PC-9 (cell line): ENCODE measurements around the gene CCDC71L. TPM values are rescaled to one million over a fixed set of nuclear protein-coding genes. Genes with fewer than 3 reads are reported as not detected.
"Not testable (repeated sequence)": the region's sequence is repeated elsewhere in the genome, so short reads cannot be mapped to it uniquely, and the experiment has no call there.

Experiments used
- Bru-seq: library from RNA; stranded (reverse); fragments of 400-500 nt; gene quantifications from one replicate; lab custom pipeline; 2021; lab: Mats Ljungman, UMichigan
- BruChase-seq, 2 experiments: library from RNA; stranded (reverse); fragments of 400-500 nt; gene quantifications; one replicate each; lab custom pipeline; 2021; lab: Mats Ljungman, UMichigan
- BruUV-seq: library from RNA; stranded (reverse); fragments of 400-500 nt; replicated peaks from 2 replicates; lab custom pipeline; 2021; lab: Mats Ljungman, UMichigan
- CTCF ChIA-PET: fragments of 300-600 bp; sonication (Branson Sonifier 250); formaldehyde crosslinking; loops from one replicate; lab custom pipeline; 2022; ENCODE audit warnings: antibody characterized with exemption; lab: Charles Lee
- POLR2A ChIA-PET: fragments of 300-600 bp; sonication (Branson Sonifier 250); formaldehyde crosslinking; loops from one replicate; lab custom pipeline; 2022; ENCODE audit warnings: antibody characterized with exemption; ENCODE audit not compliant: unreplicated experiment; lab: Charles Lee
- DNase-seq, 2 experiments: peaks; one replicate each; pipeline versions ENCODE4 v3.0.0 to v3.0.0-alpha.2; 2015 to 2022; ENCODE audit warnings: mixed read lengths in 1 of 2
- H2AFZ ChIP-seq: fragments of 200-600 bp; sonication (generic); 2 replicates; pipeline ENCODE4 v1.8.1; 2017; ENCODE audit warnings: antibody characterized with exemption
- H3F3A ChIP-seq: fragments of 200-600 bp; sonication (generic); 2 replicates; pipeline ENCODE4 v1.8.1; 2017; ENCODE audit warnings: antibody characterized with exemption, mild to moderate bottlenecking, low read depth; ENCODE audit not compliant: insufficient read depth
- H3K27ac ChIP-seq: fragments of 200-600 bp; sonication (generic); 2 replicates; pipeline ENCODE4 v1.6.1; 2016; ENCODE audit warnings: mixed run types
- H3K27me3 ChIP-seq: fragments of 200-600 bp; sonication (generic); 2 replicates; pipeline ENCODE4 v1.6.1; 2016; ENCODE audit warnings: low read depth, mixed run types; ENCODE audit not compliant: insufficient read depth
- H3K36me3 ChIP-seq: fragments of 200-600 bp; sonication (generic); 2 replicates; pipeline ENCODE4 v1.6.1; 2016; ENCODE audit warnings: low read depth, mixed run types
- H3K4me1 ChIP-seq: fragments of 200-600 bp; sonication (generic); replicated peaks from 2 replicates; pipeline ENCODE4 v1.6.1; 2016; ENCODE audit warnings: mixed run types; ENCODE audit not compliant: insufficient read depth
- H3K4me2 ChIP-seq: fragments of 200-600 bp; sonication (generic); 2 replicates; pipeline ENCODE4 v1.6.1; 2017; ENCODE audit warnings: mixed run types
- H3K4me3 ChIP-seq: fragments of 200-600 bp; sonication (generic); 2 replicates; pipeline ENCODE4 v1.6.1; 2016; ENCODE audit warnings: mixed run types
- H3K79me2 ChIP-seq: fragments of 200-600 bp; sonication (generic); 2 replicates; pipeline ENCODE4 v1.6.1; 2017; ENCODE audit warnings: low read depth, mixed run types
- H3K9me2 ChIP-seq: fragments of 200-600 bp; sonication (generic); 2 replicates; pipeline ENCODE4 v1.8.1; 2017; ENCODE audit warnings: mild to moderate bottlenecking; ENCODE audit not compliant: insufficient read depth
- H3K9me3 ChIP-seq: fragments of 200-600 bp; sonication (generic); 2 replicates; pipeline ENCODE4 v1.8.1; 2016; ENCODE audit warnings: low read depth; ENCODE audit not compliant: insufficient read depth
- H4K20me1 ChIP-seq: fragments of 200-600 bp; sonication (generic); 2 replicates; pipeline ENCODE4 v1.8.1; 2017; ENCODE audit not compliant: insufficient read depth
- CTCF ChIP-seq: fragments of 200-600 bp; sonication (generic); conservative IDR thresholded peaks from 2 replicates; pipeline ENCODE4 v1.6.1; 2017; ENCODE audit warnings: mixed run types, antibody characterized with exemption, mild to moderate bottlenecking, moderate library complexity
- EZH2 ChIP-seq: fragments of 200-600 bp; sonication (generic); IDR thresholded peaks from 2 replicates; pipeline ENCODE4 v1.8.0; 2017; ENCODE audit warnings: antibody characterized with exemption, low read depth
- intact Hi-C: fragments of 100-400 bp; cut with micrococcal nuclease; formaldehyde crosslinking; loops from one replicate; pipeline ENCODE4 v1.10.0; 2022; ENCODE audit not compliant: unreplicated experiment
- long read RNA-seq: library from polyadenylated mRNA; stranded (forward); transcript quantifications from one replicate; pipeline ENCODE4 v2.0.0, GENCODE V29; 2022
- total RNA-seq: library from RNA; stranded (reverse); gene quantifications from 2 replicates; pipeline ENCODE4 v1.2.3, GENCODE V29; 2021

Gene CCDC71L
- total RNA-seq, result 18.4 and 27.5 TPM in 2 replicates
- percentile 91 among the genes with signal in this experiment for Bru-seq, nascent RNA
- percentile 98 among the genes with signal in this experiment for BruChase-seq, experiment 1, labeled RNA remaining after a 2-hour chase
- BruChase-seq, experiment 2, labeled RNA remaining after a 6-hour chase, result percentile 68 among the genes with signal in this experiment
- long read RNA-seq, full-length matches to known transcripts, result 20 of 20 reads
- long read RNA-seq, partial matches to known transcripts, result 0 of 20 reads
- long read RNA-seq, other reads (novel, unspliced or antisense), result 0 of 20 reads

GRCh38 chr7:106660862-106661720 lies at the start of gene CCDC71L:
CCDC71L (minus strand) TSS chr7:106661158; CDS start chr7:106660896, 262 bp downstream.
- H2AFZ ChIP-seq, result peak within 1 kb of the TSS; percentile 86
- peaks cover 19% of the 10 kb centered on the region for H3K4me1 ChIP-seq
- peak within 1 kb of the TSS; percentile 81 for H3K4me3 ChIP-seq
- no peaks in the 10 kb centered on the region for H4K20me1 ChIP-seq
- ChIA-PET CTCF (interaction anchor here (0.6 to 3.5 kb wide), 7 partner anchors 9 to 125 kb away, joined by 3 to 23 read pairs (median 7); no protein-coding TSS in a partner anchor), POLR2A (interaction anchor here (0.5 kb wide), 1 partner anchor 118 kb away, joined by 7 read pairs; no protein-coding TSS in a partner anchor)
- H3K79me2 ChIP-seq, result peaks cover 29% of the 10 kb centered on the region
- BruUV-seq, result TSS peak; percentile 74
- no peaks in the 10 kb centered on the region for H3K9me2 ChIP-seq
- peak; percentile 67 to 95 for DNase-seq
- H3K36me3 ChIP-seq, result no peaks in the 10 kb centered on the region
- H3F3A ChIP-seq, result peaks cover 17% of the 10 kb centered on the region
- H3K27ac ChIP-seq, result peak within 1 kb of the TSS; percentile 71
- no peak for TF ChIP-seq EZH2
- TF ChIP-seq CTCF, result no peak
- no peaks in the 10 kb centered on the region for H3K27me3 ChIP-seq
- peak within 1 kb of the TSS; percentile 86 for H3K4me2 ChIP-seq
- intact Hi-C loops, result loop anchor here (1.0 to 10.0 kb wide), 9 partner anchors 57 to 506 kb away; partner anchors contain the start of gene HBP1
- H3K9me3 ChIP-seq, result no peaks in the 10 kb centered on the region

GRCh38 chr7:106709604-106710003 lies 48.6 kb upstream of the CCDC71L start:
- H3K4me1 ChIP-seq, H3K4me2 ChIP-seq, intact Hi-C loops, H2AFZ ChIP-seq, H3K79me2 ChIP-seq, H3K27ac ChIP-seq, H3K4me3 ChIP-seq, H3K27me3 ChIP-seq, DNase-seq, H3K9me3 ChIP-seq, CTCF ChIA-PET, BruUV-seq, POLR2A ChIA-PET, H4K20me1 ChIP-seq, H3F3A ChIP-seq, H3K9me2 ChIP-seq, H3K36me3 ChIP-seq: not testable (repeated sequence)

- no peak for TF ChIP-seq EZH2
- no peak for TF ChIP-seq CTCF
- no peak for DNase-seq
- H3K9me2 ChIP-seq, result no peaks in the 10 kb centered on the region
- no peaks in the 10 kb centered on the region for H3F3A ChIP-seq
- H3K4me1 ChIP-seq, result no peaks in the 10 kb centered on the region
- no peaks in the 10 kb centered on the region for H4K20me1 ChIP-seq
- no peak overlapping the region for H3K27ac ChIP-seq
- no peak overlapping the region for H3K4me3 ChIP-seq
- POLR2A ChIA-PET, result interaction anchor here (0.5 to 0.6 kb wide), 2 partner anchors 62 to 65 kb away, joined by 4 to 12 read pairs; no protein-coding TSS in a partner anchor
- no peaks in the 10 kb centered on the region for H3K9me3 ChIP-seq
- H3K27me3 ChIP-seq, result no peaks in the 10 kb centered on the region
- CTCF ChIA-PET, result no interaction called here
- H2AFZ ChIP-seq, result peak overlapping the region; percentile 65; the same call in 1 of the 2 replicates
- BruUV-seq, result no TSS peak
- H3K36me3 ChIP-seq, result no peaks in the 10 kb centered on the region
- H3K79me2 ChIP-seq, result no peaks in the 10 kb centered on the region
- no peak overlapping the region for H3K4me2 ChIP-seq
- intact Hi-C loops, result no loop called here
Observed at GRCh38 chr7:106704000-106704840, 43.3 kb upstream of the CCDC71L start.
